CD14-positive monocyte (primary cell): Measurements from ENCODE around the gene ANKRD27. TPM values are rescaled to one million over a fixed set of nuclear protein-coding genes. Genes with fewer than 3 reads are reported as not detected.

Source experiments
- DNase-seq, 3 donors: peaks; one replicate each; pipeline ENCODE4 v3.0.0-alpha.2; 2011 to 2022
- H2AFZ ChIP-seq: 2 replicates; pipeline ENCODE4 v1.6.0; 2012; ENCODE audit warnings: mild to moderate bottlenecking, low read depth, low read length, inconsistent platforms; ENCODE audit not compliant: insufficient read depth, poor library complexity, severe bottlenecking
- H3K27ac ChIP-seq, 2 donors: 1 replicate in 1 of 2; 2 replicates in 1 of 2; pipeline ENCODE4 v1.5.1; 2012 to 2013; ENCODE audit warnings: low read length in 2 of 2, control low read depth in 1 of 2, inconsistent platforms in 1 of 2, low read depth in 1 of 2, mild to moderate bottlenecking in 1 of 2
- H3K27me3 ChIP-seq, 2 donors: one replicate each; pipeline versions ENCODE4 v1.6.0 to v1.6.1; 2011 to 2013; ENCODE audit warnings: low read length in 2 of 2; ENCODE audit not compliant: control insufficient read depth in 2 of 2, insufficient read depth in 2 of 2
- H3K36me3 ChIP-seq, 2 donors: replicated peaks in 1 of 2; 1 replicate in 1 of 2; 2 replicates in 1 of 2; pipeline versions ENCODE4 v1.5.1 to v1.6.1; 2012 to 2013; ENCODE audit warnings: low read length in 2 of 2, control low read depth in 1 of 2, inconsistent platforms in 1 of 2, mild to moderate bottlenecking in 1 of 2; ENCODE audit not compliant: insufficient read depth in 2 of 2, control insufficient read depth in 1 of 2
- H3K4me1 ChIP-seq, 2 donors: 1 replicate in 1 of 2; 2 replicates in 1 of 2; pipeline versions ENCODE4 v1.5.1 to v1.6.1; 2012 to 2013; ENCODE audit warnings: low read length in 2 of 2, control low read depth in 1 of 2, inconsistent platforms in 1 of 2, mild to moderate bottlenecking in 1 of 2, moderate library complexity in 1 of 2; ENCODE audit not compliant: insufficient read depth in 2 of 2, control insufficient read depth in 1 of 2
- H3K4me2 ChIP-seq: replicated peaks from 2 replicates; pipeline ENCODE3; 2012; ENCODE audit warnings: low read length, moderate library complexity, mild to moderate bottlenecking; ENCODE audit not compliant: poor library complexity, severe bottlenecking; ENCODE audit errors: extremely low read depth
- H3K4me3 ChIP-seq, 3 experiments: fragments of 200-600 bp in 1 of 3; sonication (generic) in 1 of 3; replicated peaks in 1 of 3; 1 replicate in 2 of 3; 2 replicates in 1 of 3; pipeline ENCODE4 v1.5.1; 2011 to 2013; ENCODE audit warnings: low read length in 3 of 3, mild to moderate bottlenecking in 3 of 3, control low read depth in 2 of 3, low read depth in 2 of 3, inconsistent platforms in 1 of 3, moderate library complexity in 1 of 3
- H3K79me2 ChIP-seq: 2 replicates; pipeline ENCODE4 v1.6.0; 2012; ENCODE audit warnings: mild to moderate bottlenecking, control low read depth, inconsistent platforms, low read length, moderate library complexity; ENCODE audit not compliant: insufficient read depth
- H3K9ac ChIP-seq: 2 replicates; pipeline ENCODE4 v1.6.0; 2017; ENCODE audit warnings: low read length, mild to moderate bottlenecking; ENCODE audit not compliant: insufficient read depth, poor library complexity, severe bottlenecking
- H3K9me3 ChIP-seq, 2 donors: replicated peaks in 1 of 2; 1 replicate in 1 of 2; 2 replicates in 1 of 2; pipeline versions ENCODE4 v1.5.1 to v1.6.1; 2012 to 2013; ENCODE audit warnings: low read length in 2 of 2, control low read depth in 1 of 2; ENCODE audit not compliant: control insufficient read depth in 1 of 2, insufficient read depth in 1 of 2
- H4K20me1 ChIP-seq: 2 replicates; pipeline ENCODE4 v1.6.0; 2012; ENCODE audit warnings: mild to moderate bottlenecking, low read length, control low read depth, moderate library complexity; ENCODE audit not compliant: insufficient read depth
- H3K27ac Mint-ChIP-seq, 7 donors: one replicate each; pipeline ENCODE4 v1.8.0; 2020; ENCODE audit warnings: mild to moderate bottlenecking in 7 of 7, mixed read lengths in 7 of 7, moderate library complexity in 6 of 7, inconsistent platforms in 2 of 7
- H3K27me3 Mint-ChIP-seq, 3 donors: one replicate each; pipeline ENCODE4 v1.8.0; 2021 to 2022; ENCODE audit warnings: low read depth in 3 of 3, mild to moderate bottlenecking in 3 of 3, mixed read lengths in 3 of 3, moderate library complexity in 3 of 3, inconsistent platforms in 1 of 3
- H3K36me3 Mint-ChIP-seq, 2 donors: one replicate each; pipeline ENCODE4 v1.8.0; 2020; ENCODE audit warnings: mixed read lengths in 2 of 2, inconsistent platforms in 1 of 2, mild to moderate bottlenecking in 1 of 2
- H3K4me1 Mint-ChIP-seq: one replicate; pipeline ENCODE4 v1.8.0; 2020; ENCODE audit warnings: mild to moderate bottlenecking, mixed read lengths
- H3K4me3 Mint-ChIP-seq, 2 donors: one replicate each; pipeline ENCODE4 v1.8.0; 2020; ENCODE audit warnings: mild to moderate bottlenecking in 2 of 2, mixed read lengths in 2 of 2, moderate library complexity in 1 of 2
- H3K9me3 Mint-ChIP-seq, 7 donors: one replicate each; pipeline ENCODE4 v1.8.0; 2020 to 2022; ENCODE audit warnings: mixed read lengths in 7 of 7, mild to moderate bottlenecking in 6 of 7, moderate library complexity in 6 of 7, inconsistent platforms in 2 of 7
- CTCF ChIP-seq: fragments of 200-600 bp; IDR thresholded peaks from one replicate; pipeline ENCODE4 v1.8.0; 2022; ENCODE audit warnings: antibody characterized with exemption, mild to moderate bottlenecking
- WGBS: methylation state at CpG from one replicate; pipeline ENCODE4 v1.1.5; 2013; ENCODE audit warnings: missing lambda C conversion rate; ENCODE audit not compliant: insufficient coverage; 5-methylcytosine and 5-hydroxymethylcytosine counted together
- intact Hi-C, 2 donors: fragments of 100-400 bp; cut with micrococcal nuclease; formaldehyde crosslinking; loops; one replicate each; pipeline versions ENCODE4 v1.15.0 to v1.15.1; 2023
- polyA plus RNA-seq, 3 donors: library from polyadenylated mRNA; depleted of rRNA in 1 of 3; unstranded in 2 of 3; stranded (reverse) in 1 of 3; fragments of 300-500 nt in 2 of 3; fragments of >200 nt in 1 of 3; fragmentation: Illumina TruSeq in 2 of 3; gene quantifications; 1 replicate in 2 of 3; 2 replicates in 1 of 3; pipeline ENCODE4 v1.2.3, GENCODE V29; 2012 to 2021

Gene ANKRD27
- polyA plus RNA-seq, 3 donors, result 8.7 to 17.5 (median 14.5) TPM

DNA sequence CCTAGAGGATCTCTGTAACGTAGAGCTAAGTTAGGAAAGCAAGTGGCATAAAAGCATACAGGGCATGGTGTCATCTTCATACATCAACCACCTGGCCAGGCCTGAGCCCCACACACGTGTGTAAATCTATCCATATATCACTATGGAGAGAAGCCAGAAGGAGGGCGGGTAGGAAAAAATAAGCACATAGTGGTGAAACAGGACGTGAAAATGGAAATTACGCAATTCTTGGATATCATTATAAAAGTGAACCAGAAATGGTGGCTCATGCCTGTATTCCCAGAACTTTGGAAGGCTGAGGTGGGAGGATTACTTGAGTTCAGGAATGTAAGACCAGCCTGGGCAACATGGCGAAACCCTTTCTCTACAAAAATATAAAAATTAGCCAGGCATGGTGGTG is 50.6 kb downstream of the ANKRD27 start:
- no peak for DNase-seq
- intact Hi-C loops, result no loop called here
- peak overlapping the region in 1 of 7 donors; percentile 81 for H3K27ac Mint-ChIP-seq
- H3K9ac ChIP-seq, result no peak overlapping the region
- WGBS, result no CpG with 5 or more reads among the region's 6 CpGs
- no peaks in the 10 kb centered on the region for H4K20me1 ChIP-seq
- H3K4me3 ChIP-seq, result no peak overlapping the region
- peaks cover 75 to 92% of the 10 kb centered on the region in 2 donors for H3K36me3 Mint-ChIP-seq
- H3K9me3 ChIP-seq, result no peaks in the 10 kb centered on the region
- TF ChIP-seq CTCF, result no peak
- H3K27me3 ChIP-seq, result no peaks in the 10 kb centered on the region
- H3K4me1 Mint-ChIP-seq, result peaks cover 5% of the 10 kb centered on the region
- no peaks in the 10 kb centered on the region for H3K79me2 ChIP-seq
- no peak overlapping the region for H2AFZ ChIP-seq
- no peaks in the 10 kb centered on the region for H3K4me1 ChIP-seq
- H3K9me3 Mint-ChIP-seq, result peaks cover 0 to 3% (median 0%) of the 10 kb centered on the region in 7 donors
- no peaks in the 10 kb centered on the region for H3K27me3 Mint-ChIP-seq
- no peak overlapping the region for H3K27ac ChIP-seq
- peaks cover 73 to 94% of the 10 kb centered on the region in 2 donors for H3K36me3 ChIP-seq
- no peak overlapping the region for H3K4me2 ChIP-seq
- no peak overlapping the region for H3K4me3 Mint-ChIP-seq

- H3K27ac Mint-ChIP-seq, result peak overlapping the region in 1 of 7 donors; percentile 2
- Histone ChIP-seq H3K27me3 (no peaks in the 10 kb centered on the region), H3K4me2 (no peak overlapping the region), H3K9ac (no peak overlapping the region), H3K4me1 (no peaks in the 10 kb centered on the region), H2AFZ (no peak overlapping the region), H3K9me3 (no peaks in the 10 kb centered on the region), H3K4me3 (no peak overlapping the region), H4K20me1 (no peaks in the 10 kb centered on the region), H3K36me3 (peaks cover 78 to 89% of the 10 kb centered on the region in 2 donors), H3K79me2 (no peaks in the 10 kb centered on the region), H3K27ac (no peak overlapping the region)
- intact Hi-C loops, result no loop called here
- H3K9me3 Mint-ChIP-seq, result peaks cover 0 to 3% (median 0%) of the 10 kb centered on the region in 7 donors
- peaks cover 5% of the 10 kb centered on the region for H3K4me1 Mint-ChIP-seq
- no peak for DNase-seq
- no peaks in the 10 kb centered on the region for H3K27me3 Mint-ChIP-seq
- peaks cover 73 to 95% of the 10 kb centered on the region in 2 donors for H3K36me3 Mint-ChIP-seq
- TF ChIP-seq CTCF, result no peak
- WGBS, result 84% methylated on average over 9 of the region's 12 CpGs
- no peak overlapping the region for H3K4me3 Mint-ChIP-seq
Measured at GRCh38 chr19:32622002-32622401, 53.0 kb downstream of the ANKRD27 start.
